Spinal cord (tissue), 10 donors: ENCODE results near the gene FAR2. TPM values are rescaled to one million over a fixed set of nuclear protein-coding genes. Genes with fewer than 3 reads are reported as not detected.
"Not testable (repeated sequence)": the region's sequence is repeated elsewhere in the genome, so short reads cannot be mapped to it uniquely, and the experiment has no call there.

ENCODE experiments used
- DNase-seq, 6 donors: peaks; one replicate each; pipeline versions ENCODE4 v3.0.0 to v3.0.0-alpha.2; 2013 to 2015; ENCODE audit warnings: low spot score in 6 of 6, low read depth in 4 of 6
- H3K27ac ChIP-seq: one replicate; pipeline ENCODE4 v1.5.1; 2013; ENCODE audit warnings: low read depth, low read length, control low read depth
- H3K27me3 ChIP-seq: one replicate; pipeline ENCODE4 v1.6.1; 2013; ENCODE audit warnings: low read length; ENCODE audit not compliant: control insufficient read depth, insufficient read depth
- H3K36me3 ChIP-seq: one replicate; pipeline ENCODE4 v1.6.1; 2013; ENCODE audit warnings: low read length; ENCODE audit not compliant: control insufficient read depth, insufficient read depth
- H3K4me1 ChIP-seq: one replicate; pipeline ENCODE4 v1.6.1; 2013; ENCODE audit warnings: low read length; ENCODE audit not compliant: control insufficient read depth, insufficient read depth
- H3K4me3 ChIP-seq: one replicate; pipeline ENCODE4 v1.5.1; 2013; ENCODE audit warnings: low read depth, low read length, control low read depth
- H3K9me3 ChIP-seq: one replicate; pipeline ENCODE4 v1.6.1; 2013; ENCODE audit warnings: low read length; ENCODE audit not compliant: control insufficient read depth, insufficient read depth
- WGBS: methylation state at CpG from one replicate; pipeline ENCODE4 v1.1.5; 2013; ENCODE audit warnings: missing lambda C conversion rate; ENCODE audit not compliant: insufficient coverage; 5-methylcytosine and 5-hydroxymethylcytosine counted together
- polyA plus RNA-seq, 2 donors: library from polyadenylated mRNA; unstranded; fragments of 120-200 nt; gene quantifications; one replicate each; pipeline ENCODE4 v1.2.1, GENCODE V29; 2013; ENCODE audit not compliant: insufficient read length in 2 of 2
- total RNA-seq, 2 donors: library from RNA; depleted of rRNA in 1 of 2; stranded (reverse); fragments of 120-200 nt in 1 of 2; fragments of >200 nt in 1 of 2; gene quantifications; one replicate each; pipeline versions ENCODE4 v1.2.3 to v1.2.4, GENCODE V29; 2013 to 2014
- donor health status: healthy.

Gene FAR2
- total and polyA plus RNA-seq, 4 donors = 11.4 to 33.2 (median 25.8) TPM

- H3K36me3 ChIP-seq = no peaks in the 10 kb centered on the region
- DNase-seq = no peak
- H3K27me3 ChIP-seq = no peaks in the 10 kb centered on the region
- H3K27ac ChIP-seq = no peak overlapping the region
- H3K9me3 ChIP-seq = no peaks in the 10 kb centered on the region
- WGBS = 72% methylated on average over 3 of the region's 7 CpGs
- no peaks in the 10 kb centered on the region for H3K4me1 ChIP-seq
- H3K4me3 ChIP-seq = no peak overlapping the region
These were observed 15.7 kb downstream of the FAR2 start for GRCh38 chr12:29164477-29165393.

GRCh38 chr12:29167445-29167844 lies 18.4 kb downstream of the FAR2 start:
- DNase-seq = no peak
- 95% methylated on average over 2 of the region's 4 CpGs for WGBS
- Histone ChIP-seq H3K9me3 (peaks cover 2% of the 10 kb centered on the region), H3K36me3 (peaks cover 9% of the 10 kb centered on the region), H3K27me3 (no peaks in the 10 kb centered on the region), H3K4me3 (no peak overlapping the region), H3K27ac (no peak overlapping the region), H3K4me1 (no peaks in the 10 kb centered on the region)

GRCh38 chr12:29167988-29168387 lies 18.9 kb downstream of the FAR2 start:
- Histone ChIP-seq H3K27me3 (no peaks in the 10 kb centered on the region), H3K36me3 (peaks cover 9% of the 10 kb centered on the region), H3K4me1 (no peaks in the 10 kb centered on the region), H3K9me3 (peaks cover 2% of the 10 kb centered on the region), H3K4me3 (no peak overlapping the region), H3K27ac (no peak overlapping the region)
- no peak for DNase-seq
- 91% methylated on average over 3 of the region's 6 CpGs for WGBS

GRCh38 chr12:29169978-29170377 lies 20.9 kb downstream of the FAR2 start:
- not testable (repeated sequence) for H3K4me1 ChIP-seq, H3K4me3 ChIP-seq, H3K9me3 ChIP-seq, H3K27me3 ChIP-seq, H3K27ac ChIP-seq, DNase-seq, H3K36me3 ChIP-seq
- no CpG with 5 or more reads among the region's 2 CpGs for WGBS

- H3K36me3 ChIP-seq, H3K4me1 ChIP-seq, DNase-seq, H3K27me3 ChIP-seq, H3K4me3 ChIP-seq, H3K27ac ChIP-seq, H3K9me3 ChIP-seq: not testable (repeated sequence)
- WGBS = no CpG with 5 or more reads among the region's 5 CpGs
These were observed 21.5 kb downstream of the FAR2 start for GRCh38 chr12:29170478-29171084.

- Histone ChIP-seq H3K27me3 (no peaks in the 10 kb centered on the region), H3K36me3 (peaks cover 9% of the 10 kb centered on the region), H3K27ac (no peak overlapping the region), H3K4me3 (no peak overlapping the region), H3K4me1 (no peaks in the 10 kb centered on the region), H3K9me3 (peaks cover 2% of the 10 kb centered on the region)
- WGBS = 85% methylated on average over 26 of the region's 26 CpGs
- DNase-seq = no peak
These were observed 22.6 kb downstream of the FAR2 start for GRCh38 chr12:29171421-29172258.

GRCh38 chr12:29176941-29177340 lies 27.9 kb downstream of the FAR2 start:
- Histone ChIP-seq H3K36me3 (peaks cover 2% of the 10 kb centered on the region), H3K9me3 (peaks cover under 1% of the 10 kb centered on the region), H3K27ac (no peak overlapping the region), H3K4me1 (no peaks in the 10 kb centered on the region), H3K27me3 (no peaks in the 10 kb centered on the region), H3K4me3 (no peak overlapping the region)
- DNase-seq = no peak
- 80% methylated on average over 2 of the region's 6 CpGs for WGBS

- H3K4me1 ChIP-seq, H3K9me3 ChIP-seq, H3K27ac ChIP-seq, DNase-seq, H3K27me3 ChIP-seq, H3K36me3 ChIP-seq, H3K4me3 ChIP-seq: not testable (repeated sequence)
- 93% methylated on average over 2 of the region's 4 CpGs for WGBS
These were observed 33.2 kb downstream of the FAR2 start for GRCh38 chr12:29182247-29182646.

GRCh38 chr12:29187756-29188155 lies 38.7 kb downstream of the FAR2 start:
- Histone ChIP-seq H3K27ac (no peak overlapping the region), H3K9me3 (no peaks in the 10 kb centered on the region), H3K4me1 (no peaks in the 10 kb centered on the region), H3K36me3 (no peaks in the 10 kb centered on the region), H3K27me3 (no peaks in the 10 kb centered on the region), H3K4me3 (no peak overlapping the region)
- DNase-seq = no peak
- 53% methylated on average over 2 of the region's 2 CpGs for WGBS
